ENCODE results near the gene ARFGAP3.

The ARFGAP3 gene

GRCh38 chr22:42805998-42806830 lies 50.9 kb downstream of the ARFGAP3 start:
- H3K4me1 ChIP-seq (ENCODE audit: insufficient read depth, low read length): no peaks in the 10 kb centered on the region
- H2AFZ ChIP-seq (ENCODE audit: low read depth, low read length): no peak overlapping the region
- H4K20me1 ChIP-seq (ENCODE audit: insufficient read depth, low read length): peaks cover 2% of the 10 kb centered on the region; the same call in 1 of the 2 replicates
- H3K4me3 ChIP-seq (ENCODE audit: low read depth in 1 of 2, low read length in 2 of 2): no peak overlapping the region
- ATAC-seq (ENCODE audit: insufficient read depth, low read depth) (no peak), DNase-seq (no peak)
- no peak for TF ChIP-seq EZH2 (IDR thresholded peaks at IDR 0.05; ENCODE audit: borderline replicate concordance, low read depth, low read length, severe bottlenecking)
- TF ChIP-seq CTCF (IDR thresholded peaks at IDR 0.05; ENCODE audit: borderline replicate concordance, extremely low read depth, low read length, poor library complexity, severe bottlenecking): no peak
- H3K27me3 ChIP-seq (ENCODE audit: insufficient read depth, low read length, poor library complexity): no peaks in the 10 kb centered on the region
- H3K9me3 ChIP-seq (ENCODE audit: insufficient read depth, low read length, severe bottlenecking): no peaks in the 10 kb centered on the region
- no peak overlapping the region for H3K27ac ChIP-seq (ENCODE audit: low read length)
- H3K4me2 ChIP-seq (ENCODE audit: insufficient read depth, low read length): no peak overlapping the region
- peaks cover 80% of the 10 kb centered on the region for H3K36me3 ChIP-seq (ENCODE audit: insufficient read depth, low read length)
- H3K9ac ChIP-seq (ENCODE audit: low read depth, low read length): no peak overlapping the region
- H3K79me2 ChIP-seq (ENCODE audit: insufficient read depth, low read length): no peaks in the 10 kb centered on the region

- Histone ChIP-seq H3K27ac (ENCODE audit: low read length) (no peak overlapping the region), H3K4me1 (ENCODE audit: insufficient read depth, low read length) (no peaks in the 10 kb centered on the region), H3K4me2 (ENCODE audit: insufficient read depth, low read length) (no peak overlapping the region), H3K27me3 (ENCODE audit: insufficient read depth, low read length, poor library complexity) (no peaks in the 10 kb centered on the region), H3K79me2 (ENCODE audit: insufficient read depth, low read length) (no peaks in the 10 kb centered on the region), H3K36me3 (ENCODE audit: insufficient read depth, low read length) (peaks cover 80% of the 10 kb centered on the region), H4K20me1 (ENCODE audit: insufficient read depth, low read length) (peaks cover 5% of the 10 kb centered on the region), H3K4me3 (ENCODE audit: low read depth in 1 of 2, low read length in 2 of 2) (no peak overlapping the region), H3K9me3 (ENCODE audit: insufficient read depth, low read length, severe bottlenecking) (no peaks in the 10 kb centered on the region), H3K9ac (ENCODE audit: low read depth, low read length) (no peak overlapping the region), H2AFZ (ENCODE audit: low read depth, low read length) (no peak overlapping the region)
- DNase-seq (no peak), ATAC-seq (ENCODE audit: insufficient read depth, low read depth) (no peak)
- TF ChIP-seq CTCF (IDR thresholded peaks at IDR 0.05; ENCODE audit: borderline replicate concordance, extremely low read depth, low read length, poor library complexity, severe bottlenecking) (no peak), EZH2 (IDR thresholded peaks at IDR 0.05; ENCODE audit: borderline replicate concordance, low read depth, low read length, severe bottlenecking) (no peak)
These were observed 51.8 kb downstream of the ARFGAP3 start for GRCh38 chr22:42805016-42805997.

DNA sequence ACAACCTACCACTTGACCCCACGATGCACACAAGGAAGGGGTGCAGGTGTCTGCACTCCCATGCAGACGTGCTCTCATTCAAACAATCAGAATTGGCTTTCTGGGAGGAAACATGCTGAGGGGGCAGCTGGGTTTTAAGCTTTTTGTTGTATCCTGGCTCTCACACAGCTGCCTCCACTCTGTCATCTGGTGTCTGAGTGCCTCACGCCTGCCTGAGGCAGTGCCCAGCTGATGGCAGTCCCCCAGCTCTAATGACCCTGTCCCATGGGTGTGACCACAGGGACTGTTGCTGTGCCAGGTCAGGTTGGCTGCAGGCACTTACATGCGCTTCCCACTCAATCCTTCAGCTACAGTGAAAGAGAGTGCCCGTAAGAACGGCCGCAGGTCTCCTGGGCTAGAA lies 53.7 kb downstream of the ARFGAP3 start:
- ATAC-seq (ENCODE audit: insufficient read depth, low read depth) (no peak), DNase-seq (no peak)
- H3K4me1 ChIP-seq (ENCODE audit: insufficient read depth, low read length): no peaks in the 10 kb centered on the region
- H3K9ac ChIP-seq (ENCODE audit: low read depth, low read length): no peak overlapping the region
- H3K27me3 ChIP-seq (ENCODE audit: insufficient read depth, low read length, poor library complexity): no peaks in the 10 kb centered on the region
- TF ChIP-seq EZH2 (IDR thresholded peaks at IDR 0.05; ENCODE audit: borderline replicate concordance, low read depth, low read length, severe bottlenecking) (no peak), CTCF (IDR thresholded peaks at IDR 0.05; ENCODE audit: borderline replicate concordance, extremely low read depth, low read length, poor library complexity, severe bottlenecking) (no peak)
- no peaks in the 10 kb centered on the region for H3K79me2 ChIP-seq (ENCODE audit: insufficient read depth, low read length)
- peaks cover 81% of the 10 kb centered on the region for H3K36me3 ChIP-seq (ENCODE audit: insufficient read depth, low read length)
- no peak overlapping the region for H3K27ac ChIP-seq (ENCODE audit: low read length)
- no peaks in the 10 kb centered on the region for H3K9me3 ChIP-seq (ENCODE audit: insufficient read depth, low read length, severe bottlenecking)
- no peak overlapping the region for H2AFZ ChIP-seq (ENCODE audit: low read depth, low read length)
- H4K20me1 ChIP-seq (ENCODE audit: insufficient read depth, low read length): peaks cover 13% of the 10 kb centered on the region
- H3K4me2 ChIP-seq (ENCODE audit: insufficient read depth, low read length): no peak overlapping the region
- H3K4me3 ChIP-seq (ENCODE audit: low read depth in 1 of 2, low read length in 2 of 2): no peak overlapping the region
